GM19351 (cell line): ENCODE results near the gene CEBPE.

Experiments used
- ATAC-seq: cut with Tn5 transposase; IDR thresholded peaks from one replicate; pipeline ENCODE4 v1.9.1; 2021; ENCODE audit warnings: mild to moderate bottlenecking, moderate library complexity; ENCODE audit not compliant: unreplicated experiment

The CEBPE gene

DNA sequence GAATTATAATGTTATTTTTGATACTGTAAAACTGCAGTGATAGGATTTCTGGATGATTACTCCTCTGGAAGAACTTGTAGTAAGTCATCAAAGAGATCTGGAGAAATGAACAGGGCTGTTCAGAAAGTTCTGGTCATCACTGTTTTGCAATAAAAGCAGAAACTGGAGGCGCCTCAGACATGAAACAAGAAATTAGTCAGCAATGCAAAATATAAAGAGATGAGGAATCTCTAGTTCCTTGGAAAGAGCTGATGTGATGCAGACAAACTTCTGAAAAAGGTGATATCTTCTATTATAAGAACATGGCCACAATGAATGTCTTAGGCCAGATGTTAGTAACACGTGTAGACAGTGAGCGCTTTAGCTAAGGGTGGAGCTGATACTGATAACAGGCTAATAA is 33.6 kb downstream of the CEBPE start:
- ATAC-seq: no peak

DNA sequence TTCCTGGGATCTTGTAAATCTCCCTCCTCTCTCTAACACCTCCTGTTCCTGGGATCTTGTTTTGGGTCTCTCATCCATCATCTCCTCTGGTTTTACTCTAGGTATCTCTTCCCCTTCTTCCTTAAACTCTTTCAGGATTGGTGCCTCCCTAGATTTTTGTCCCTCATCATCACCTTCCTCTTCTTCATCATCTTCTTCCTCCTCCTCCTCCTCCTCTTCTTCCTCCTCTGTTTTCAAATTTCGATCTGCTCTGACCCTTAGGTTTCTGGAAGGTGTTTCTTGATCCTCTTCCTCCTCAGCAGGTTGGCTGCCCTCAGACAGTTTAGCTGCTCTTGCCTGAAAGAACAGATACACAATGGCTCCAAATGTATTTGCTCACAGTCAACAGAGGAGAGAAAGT is 38.6 kb downstream of the CEBPE start:
- ATAC-seq: no peak

DNA sequence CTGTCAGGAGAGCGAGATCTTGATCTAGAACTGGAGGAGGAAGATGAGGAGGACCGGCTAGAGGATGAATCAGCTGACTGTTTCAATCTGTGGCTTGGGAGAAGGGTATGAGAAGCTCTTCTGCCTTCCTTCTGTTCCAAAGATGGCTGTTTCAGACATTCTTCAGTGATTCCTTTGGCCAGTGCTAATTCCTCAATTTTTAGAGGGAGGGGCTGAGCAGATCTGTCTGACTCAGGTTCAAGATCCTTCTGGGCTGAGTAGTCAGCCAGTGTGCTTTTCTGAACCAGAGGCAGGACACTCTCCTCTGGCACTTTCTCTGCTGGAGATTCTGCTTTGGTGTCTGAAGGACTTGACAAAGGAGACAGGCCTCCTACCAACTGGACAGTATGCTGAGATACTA is 39.3 kb downstream of the CEBPE start:
- no peak for ATAC-seq

DNA sequence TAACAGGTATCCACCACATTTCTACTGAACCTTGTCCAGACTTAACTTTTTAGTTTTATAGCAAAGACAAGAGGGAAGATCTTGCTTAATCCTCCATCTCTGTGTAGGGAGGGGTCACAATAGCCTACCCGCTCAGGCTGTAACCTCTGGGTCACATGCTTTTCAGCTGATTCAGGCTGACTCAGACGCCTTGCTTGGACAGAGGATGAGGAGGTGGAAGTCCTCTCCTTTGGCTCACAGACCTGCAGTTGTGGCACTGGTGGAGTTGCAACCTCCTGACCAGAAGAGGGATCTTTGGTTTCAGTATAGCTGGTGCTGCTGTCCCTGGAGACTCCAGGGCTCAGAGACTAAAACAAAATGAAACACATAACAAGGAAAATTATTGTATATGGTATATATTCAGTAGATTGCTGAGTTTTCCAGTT is 40.4 kb downstream of the CEBPE start:
- no peak for ATAC-seq

DNA sequence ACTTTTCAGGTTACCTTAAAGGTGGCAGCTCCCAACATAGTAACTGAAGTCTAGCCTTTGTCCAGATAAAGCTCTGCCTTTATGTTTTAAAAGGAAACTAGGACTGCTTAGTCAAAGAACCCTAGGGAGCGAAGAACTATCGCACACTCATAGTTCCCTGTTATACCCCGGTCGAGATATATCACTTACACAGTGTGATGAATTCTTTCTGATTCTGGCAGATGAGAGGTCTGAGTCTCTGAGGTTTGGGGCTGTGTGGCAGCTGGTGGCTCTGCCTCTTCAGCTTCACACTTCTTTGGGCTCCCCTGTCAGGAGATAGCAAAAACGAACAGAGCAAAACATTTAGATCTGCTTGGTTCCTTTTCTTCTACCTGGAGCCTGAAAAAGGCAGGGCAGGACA is 41.1 kb downstream of the CEBPE start:
- ATAC-seq: no peak

DNA sequence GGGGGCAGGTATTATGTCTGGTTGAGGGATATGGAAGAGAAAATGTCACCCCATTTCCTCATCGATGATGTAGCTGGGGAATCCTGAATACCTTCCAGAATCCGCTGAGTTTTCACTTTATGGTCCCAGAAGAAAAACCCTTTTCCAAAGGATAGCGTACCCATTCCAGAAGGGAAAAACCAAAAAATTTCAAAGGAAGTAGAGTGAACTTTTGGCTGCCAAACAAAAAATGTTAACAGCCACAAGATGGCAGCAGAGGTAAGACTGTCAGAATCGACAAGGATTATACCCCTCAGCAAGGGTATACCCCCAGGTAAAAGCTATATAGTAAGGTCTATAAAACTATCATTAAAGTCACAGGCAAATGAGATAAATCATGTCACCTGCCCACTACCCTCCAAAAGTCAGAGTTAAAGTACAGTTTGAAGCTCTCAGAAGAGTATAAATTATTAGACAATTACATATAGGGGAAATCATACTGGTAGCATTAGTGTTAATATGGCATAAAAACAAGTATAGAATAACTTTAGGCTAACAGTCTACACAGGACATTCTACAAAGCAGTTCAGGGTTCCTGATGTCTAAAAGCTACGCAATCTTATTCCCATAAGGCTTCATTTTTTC is 42.2 kb downstream of the CEBPE start:
- ATAC-seq: no peak

DNA sequence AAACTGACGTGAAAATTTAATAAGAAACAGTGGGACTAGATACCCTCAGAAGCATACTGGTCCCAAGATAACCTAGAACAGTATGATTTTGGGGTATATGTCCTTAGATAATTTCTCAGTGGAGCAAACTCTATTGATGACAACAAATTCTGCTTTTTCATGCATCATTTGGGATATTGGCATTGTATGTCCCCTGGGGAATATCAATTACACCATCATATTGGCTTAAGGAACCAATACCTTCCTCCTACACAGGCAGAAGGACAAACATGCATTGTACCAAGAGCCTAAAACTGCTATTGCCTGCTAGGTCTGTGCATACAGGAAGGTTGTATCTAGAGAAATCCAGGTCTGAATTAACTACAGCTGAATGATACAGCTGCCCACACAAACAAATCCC is 44.1 kb downstream of the CEBPE start:
- ATAC-seq: no peak

DNA sequence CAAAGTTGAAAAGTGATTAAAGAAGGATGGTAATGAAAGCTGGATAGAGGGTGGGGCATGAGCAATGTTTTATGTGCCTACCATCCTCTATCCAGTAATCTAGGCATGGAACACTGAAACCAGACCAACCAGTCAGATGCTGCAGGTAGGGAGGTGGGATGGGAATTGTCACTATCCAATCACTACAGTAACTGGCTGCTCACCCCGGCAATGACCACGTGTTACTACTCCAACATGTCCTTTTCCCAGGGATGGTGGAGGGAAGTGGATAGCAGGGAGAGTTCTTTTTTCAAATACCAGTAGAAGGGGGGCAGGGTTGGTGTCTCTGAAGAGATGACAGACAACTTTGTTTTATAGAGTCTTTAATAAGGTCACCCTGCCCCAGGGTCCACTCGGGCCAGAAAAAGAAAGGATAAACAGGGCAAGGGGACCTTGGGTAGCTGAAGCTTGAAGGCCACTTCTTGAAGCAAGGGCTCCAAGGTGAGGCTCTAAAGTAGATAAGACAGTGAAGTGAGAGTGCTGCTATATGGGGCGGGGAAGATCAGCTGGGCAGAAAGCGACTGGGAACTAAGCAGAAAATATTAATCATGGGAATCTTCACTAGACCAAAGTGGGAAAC is 47.0 kb downstream of the CEBPE start:
- ATAC-seq: no peak

DNA sequence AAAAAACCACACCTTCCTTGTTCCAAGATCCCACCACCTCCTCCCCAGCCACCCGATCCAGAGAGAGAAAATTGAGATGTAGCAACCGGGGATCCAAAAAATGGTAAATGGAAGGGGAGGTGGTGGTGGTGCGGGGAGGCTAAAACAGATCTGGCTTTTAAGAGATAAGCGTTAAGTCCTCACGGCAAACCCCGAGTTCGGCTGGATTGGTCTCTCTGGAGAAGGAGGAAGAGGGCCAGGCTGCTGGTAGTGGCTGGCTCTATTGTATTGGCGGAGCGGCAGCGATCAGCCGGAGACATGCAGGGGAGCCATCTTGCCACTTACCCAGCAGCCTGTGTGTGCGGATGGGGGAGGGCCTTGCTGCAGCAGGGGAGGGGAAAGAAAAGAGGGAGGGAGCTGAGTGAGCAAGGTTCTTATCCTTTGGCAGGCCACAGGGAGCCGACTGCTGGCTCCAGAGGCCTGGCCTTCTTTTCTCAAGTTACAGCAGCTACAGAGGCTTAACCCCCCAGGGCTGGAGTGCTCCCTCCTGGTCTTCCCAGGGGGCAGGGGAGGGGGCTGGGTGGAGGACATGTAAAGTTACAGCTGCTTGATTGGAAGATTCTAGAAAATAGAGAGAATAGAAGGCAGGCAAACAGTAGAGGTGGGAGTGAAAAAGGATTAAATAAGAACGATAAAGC is 47.7 kb downstream of the CEBPE start:
- ATAC-seq: peak; percentile 96

DNA sequence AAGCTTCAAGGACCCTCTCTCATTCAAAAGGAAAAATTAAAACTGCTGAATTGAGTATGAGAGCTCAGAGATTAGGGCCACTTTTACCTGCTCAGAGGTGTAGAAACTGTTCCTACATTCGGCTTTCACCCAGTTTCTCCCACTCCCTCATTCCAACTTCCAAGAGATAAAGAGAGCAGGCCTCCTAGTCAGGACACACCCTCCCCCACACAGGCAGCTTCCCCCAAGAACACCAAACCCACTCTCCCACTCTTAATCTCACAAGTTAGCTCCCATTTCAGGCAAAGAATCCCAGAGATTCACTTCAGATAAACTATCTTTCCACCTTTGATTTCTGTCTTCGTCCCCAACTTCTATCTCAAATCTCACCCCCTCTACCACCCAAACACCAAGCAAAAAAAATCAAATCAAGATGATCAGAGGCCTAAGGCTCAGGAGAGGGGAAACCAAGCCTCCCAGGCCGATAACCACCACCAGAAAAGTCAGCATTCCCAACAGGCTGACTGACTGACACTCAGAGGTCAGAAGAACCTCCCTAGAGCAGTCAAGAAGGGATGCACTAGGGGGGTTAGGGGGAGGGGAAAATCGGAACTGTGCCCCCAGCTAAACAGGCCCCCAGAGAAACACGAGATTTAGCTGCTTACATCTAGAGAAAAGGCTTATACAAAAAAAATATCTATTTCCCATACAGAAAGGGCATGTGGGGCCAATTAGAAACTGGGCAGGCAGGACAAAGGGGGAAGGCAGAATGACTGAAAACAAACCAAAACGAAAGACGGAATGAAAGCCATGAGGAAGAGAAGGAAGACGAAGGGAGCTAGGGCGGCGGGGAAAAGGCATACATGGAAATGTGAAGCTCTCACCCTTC is 48.6 kb downstream of the CEBPE start:
- ATAC-seq: no peak

DNA sequence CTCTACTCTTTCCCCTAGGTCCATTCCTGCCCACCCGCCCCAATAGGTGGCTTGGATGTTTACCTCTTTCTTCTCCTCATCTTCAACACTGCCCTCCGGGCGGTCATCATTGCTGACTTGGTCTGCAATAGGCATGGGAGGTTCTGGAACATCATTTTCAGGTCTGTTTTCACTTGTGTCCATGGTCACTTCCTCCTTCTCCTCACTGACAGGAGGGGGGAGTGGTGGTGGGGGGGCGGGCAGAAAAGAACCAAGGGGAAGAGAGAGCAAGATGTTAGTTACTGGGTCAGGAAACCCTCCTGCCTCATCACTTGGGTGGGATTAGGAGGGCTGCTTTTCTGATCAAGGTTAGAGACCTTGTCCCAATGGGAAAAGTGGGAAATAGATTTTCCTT is 49.6 kb downstream of the CEBPE start:
- no peak for ATAC-seq

DNA sequence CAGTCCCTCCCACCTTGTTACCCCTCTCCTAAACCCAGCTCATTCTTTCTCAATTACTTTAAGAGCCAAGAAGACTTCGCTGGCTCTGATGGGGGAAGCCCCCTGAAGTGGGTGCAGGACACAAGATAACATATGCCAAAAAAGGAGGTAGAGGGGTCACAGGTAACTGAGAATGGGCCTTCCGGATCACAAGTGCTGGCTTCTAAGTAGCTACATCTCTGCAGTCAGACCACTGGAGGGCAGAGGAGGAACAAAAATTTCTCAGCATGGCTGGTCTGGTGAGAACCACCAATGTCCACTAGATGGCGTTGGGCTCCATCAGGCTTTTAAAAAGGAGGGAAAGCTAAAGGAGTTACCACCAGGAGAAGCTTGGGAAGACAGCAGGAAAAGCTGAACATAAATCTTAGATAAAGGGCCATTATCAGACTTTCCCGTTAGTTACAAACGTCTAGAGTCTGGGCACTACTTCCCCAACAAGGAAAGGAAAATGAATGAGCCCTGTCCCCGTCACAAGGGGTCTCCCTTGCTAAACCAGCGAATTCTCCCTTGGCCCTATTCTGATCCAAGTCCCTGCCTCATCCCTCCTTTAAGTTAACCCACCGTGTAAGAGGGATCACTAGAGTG is 50.2 kb downstream of the CEBPE start:
- peak; percentile 81 for ATAC-seq

DNA sequence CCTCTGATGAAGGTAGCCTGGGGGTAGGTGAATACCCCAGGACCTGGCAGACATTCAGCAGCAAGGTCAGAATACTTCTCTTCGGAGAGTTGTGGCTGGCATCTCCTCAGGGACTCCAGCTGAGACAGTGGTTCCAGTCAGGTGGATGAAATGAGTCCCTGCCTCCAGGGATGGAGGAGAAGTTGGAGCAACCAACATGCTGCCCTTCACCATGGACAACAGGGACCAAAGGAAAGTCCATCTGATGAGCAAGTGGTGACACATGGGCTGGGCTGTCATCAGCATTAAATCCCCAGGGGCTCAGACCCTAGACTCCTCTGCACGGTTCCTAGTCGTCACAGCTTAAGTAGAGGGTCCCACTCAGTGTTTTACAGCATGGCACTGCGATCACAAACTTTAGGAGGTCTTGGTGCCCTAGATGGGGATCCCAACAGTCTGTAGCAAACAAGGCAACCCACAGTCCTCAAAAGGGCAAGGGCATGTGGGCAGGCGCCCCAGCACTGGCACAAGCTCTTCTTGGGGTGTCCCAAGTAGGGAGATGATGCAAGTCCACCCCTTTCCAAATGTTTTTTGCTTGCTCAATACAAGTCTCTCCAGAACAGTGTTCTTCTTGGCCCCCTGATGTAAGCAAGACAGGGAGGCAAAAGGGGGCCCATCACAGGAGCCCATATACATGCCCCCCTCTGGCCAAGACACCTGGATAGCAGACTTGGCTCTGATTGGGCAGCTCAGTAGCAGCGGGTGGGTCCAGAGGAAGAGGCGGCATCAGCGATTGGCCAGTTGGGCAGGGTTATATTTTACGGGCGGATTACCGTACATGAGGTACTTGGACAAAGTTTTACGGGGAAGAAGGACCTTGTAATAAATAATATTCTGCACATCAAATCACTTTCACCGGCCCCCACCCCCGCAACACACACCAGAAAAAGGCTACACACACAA is 50.9 kb downstream of the CEBPE start:
- no peak for ATAC-seq
